Bronchial epithelial cell (primary cell): Measurements from ENCODE around the gene PRR32. TPM values are rescaled to one million over a fixed set of nuclear protein-coding genes. Genes with fewer than 3 reads are reported as not detected.

ENCODE experiments used
- DNase-seq: peaks from one replicate; pipeline ENCODE4 v3.0.0-alpha.2; 2010; ENCODE audit warnings: low read depth
- FAIRE-seq: peaks from 2 replicates; lab custom pipeline; 2011; peaks lifted over from hg19 to GRCh38; lab: Jason Lieb, UNC
- H3K27me3 ChIP-seq: 2 replicates; pipeline ENCODE4 v1.5.1; 2011; ENCODE audit warnings: low read length; ENCODE audit not compliant: control insufficient read depth, insufficient read depth
- H3K36me3 ChIP-seq: 2 replicates; pipeline ENCODE4 v1.5.1; 2011; ENCODE audit warnings: low read length; ENCODE audit not compliant: control insufficient read depth, insufficient read depth
- H3K4me3 ChIP-seq: 2 replicates; pipeline ENCODE4 v1.5.1; 2011; ENCODE audit warnings: mild to moderate bottlenecking, low read depth, low read length, control low read depth
- total RNA-seq: library from RNA; depleted of rRNA; stranded (reverse); fragments of >200 nt; gene quantifications from 2 replicates; pipeline ENCODE4 v1.2.1, GENCODE V29; 2014
- TF ChIP-seq, protein P1 (sequence below): IDR thresholded peaks from 2 replicates; pipeline ENCODE4 v1.5.1; 2011; ENCODE audit warnings: mild to moderate bottlenecking, moderate library complexity, low read length, control low read depth, inconsistent platforms; ENCODE audit not compliant: insufficient read depth, severe bottlenecking

Gene PRR32
- total RNA-seq, 1 donor from 2014 or later = not detected

DNA sequence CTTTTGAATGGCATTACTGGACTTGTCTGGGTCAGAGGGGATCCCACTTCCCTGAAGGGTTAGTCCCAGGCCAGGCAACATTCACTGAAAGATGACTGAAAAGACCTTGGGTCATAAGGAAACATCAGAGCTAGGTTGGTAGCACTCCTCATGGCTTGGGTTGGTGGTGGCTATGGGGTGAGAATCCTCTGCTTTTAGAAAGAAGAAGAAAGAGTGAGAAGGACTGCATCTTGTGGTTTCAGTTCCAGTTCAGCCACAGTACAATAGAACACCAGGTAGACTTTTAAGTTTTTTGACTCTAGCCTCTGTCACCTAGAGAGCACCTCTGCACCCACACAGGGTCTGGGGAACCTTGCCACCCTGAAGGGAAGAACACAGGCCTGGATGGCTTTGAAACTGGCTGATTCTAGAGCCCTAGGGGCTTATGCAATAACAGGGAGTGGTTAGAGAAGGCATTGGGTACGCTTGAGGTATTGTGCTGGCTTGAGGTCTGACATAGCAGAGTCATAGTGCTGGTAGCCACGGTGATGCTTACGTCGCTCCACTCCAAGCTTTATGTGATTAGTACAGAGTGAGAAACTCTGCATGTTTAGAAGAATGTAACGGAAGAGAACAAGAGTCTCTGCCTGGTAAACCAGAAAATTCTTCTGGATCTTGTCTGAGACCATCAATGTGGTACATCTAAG, 36.5 kb downstream of the PRR32 start:
- FAIRE-seq (no peak), DNase-seq (no peak)
- H3K4me3 ChIP-seq = no peak overlapping the region
- H3K27me3 ChIP-seq = no peaks in the 10 kb centered on the region
- TF ChIP-seq, protein P1, sequence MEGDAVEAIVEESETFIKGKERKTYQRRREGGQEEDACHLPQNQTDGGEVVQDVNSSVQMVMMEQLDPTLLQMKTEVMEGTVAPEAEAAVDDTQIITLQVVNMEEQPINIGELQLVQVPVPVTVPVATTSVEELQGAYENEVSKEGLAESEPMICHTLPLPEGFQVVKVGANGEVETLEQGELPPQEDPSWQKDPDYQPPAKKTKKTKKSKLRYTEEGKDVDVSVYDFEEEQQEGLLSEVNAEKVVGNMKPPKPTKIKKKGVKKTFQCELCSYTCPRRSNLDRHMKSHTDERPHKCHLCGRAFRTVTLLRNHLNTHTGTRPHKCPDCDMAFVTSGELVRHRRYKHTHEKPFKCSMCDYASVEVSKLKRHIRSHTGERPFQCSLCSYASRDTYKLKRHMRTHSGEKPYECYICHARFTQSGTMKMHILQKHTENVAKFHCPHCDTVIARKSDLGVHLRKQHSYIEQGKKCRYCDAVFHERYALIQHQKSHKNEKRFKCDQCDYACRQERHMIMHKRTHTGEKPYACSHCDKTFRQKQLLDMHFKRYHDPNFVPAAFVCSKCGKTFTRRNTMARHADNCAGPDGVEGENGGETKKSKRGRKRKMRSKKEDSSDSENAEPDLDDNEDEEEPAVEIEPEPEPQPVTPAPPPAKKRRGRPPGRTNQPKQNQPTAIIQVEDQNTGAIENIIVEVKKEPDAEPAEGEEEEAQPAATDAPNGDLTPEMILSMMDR = no peak
- no peaks in the 10 kb centered on the region for H3K36me3 ChIP-seq
